Calu3 (cell line): ENCODE measurements around the gene CDKAL1. TPM values are rescaled to one million over a fixed set of nuclear protein-coding genes. Genes with fewer than 3 reads are reported as not detected.

Source experiments
- BruUV-seq: library from RNA; stranded (reverse); fragments of 400-500 nt; replicated peaks from 2 replicates; lab custom pipeline; 2021; lab: Mats Ljungman, UMichigan
- CTCF ChIA-PET: fragments of 300-600 bp; sonication (Branson Sonifier 250); formaldehyde crosslinking; loops from one replicate; lab custom pipeline; 2022; ENCODE audit warnings: antibody characterized with exemption; lab: Charles Lee
- DNase-seq: peaks from one replicate; pipeline ENCODE4 v3.0.0; 2022
- H3K27ac Mint-ChIP-seq: one replicate; pipeline ENCODE4 v1.8.0; 2022; ENCODE audit warnings: mixed read lengths; ENCODE audit not compliant: unreplicated experiment
- H3K27me3 Mint-ChIP-seq: one replicate; pipeline ENCODE4 v1.8.0; 2022; ENCODE audit warnings: mixed read lengths; ENCODE audit not compliant: unreplicated experiment
- H3K36me3 Mint-ChIP-seq: one replicate; pipeline ENCODE4 v1.8.0; 2022; ENCODE audit warnings: mild to moderate bottlenecking, moderate library complexity, mixed read lengths; ENCODE audit not compliant: insufficient read depth, unreplicated experiment
- H3K4me1 Mint-ChIP-seq: one replicate; pipeline ENCODE4 v1.8.0; 2022; ENCODE audit warnings: mild to moderate bottlenecking, low read depth, mixed read lengths; ENCODE audit not compliant: unreplicated experiment
- H3K4me3 Mint-ChIP-seq: one replicate; pipeline ENCODE4 v1.8.0; 2022; ENCODE audit warnings: mild to moderate bottlenecking, low read depth, moderate library complexity, mixed read lengths; ENCODE audit not compliant: unreplicated experiment
- H3K9me3 Mint-ChIP-seq: one replicate; pipeline ENCODE4 v1.8.0; 2022; ENCODE audit warnings: low read depth, mixed read lengths; ENCODE audit not compliant: unreplicated experiment
- CTCF ChIP-seq: fragments of 200-600 bp; IDR thresholded peaks from one replicate; pipeline ENCODE4 v1.8.0; 2022; ENCODE audit warnings: antibody characterized with exemption; ENCODE audit not compliant: unreplicated experiment
- intact Hi-C: fragments of 100-400 bp; cut with micrococcal nuclease; formaldehyde crosslinking; loops from one replicate; pipeline ENCODE4 v1.10.0; 2022; ENCODE audit not compliant: unreplicated experiment
- total RNA-seq: library from RNA; stranded (reverse); gene quantifications from 2 replicates; pipeline ENCODE4 v1.2.3, GENCODE V29; 2022

CDKAL1 gene
- total RNA-seq, 1 experiment from 2014 or later = 39.6 TPM

GRCh38 chr6:21104288-21104687, 570.0 kb downstream of the CDKAL1 start:
- intact Hi-C loops = no loop called here
- TF ChIP-seq CTCF = no peak
- H3K9me3 Mint-ChIP-seq = no peaks in the 10 kb centered on the region
- H3K27me3 Mint-ChIP-seq = no peaks in the 10 kb centered on the region
- H3K4me3 Mint-ChIP-seq = no peak overlapping the region
- no TSS peak for BruUV-seq
- no peak overlapping the region for H3K27ac Mint-ChIP-seq
- peaks cover 59% of the 10 kb centered on the region for H3K4me1 Mint-ChIP-seq
- no peaks in the 10 kb centered on the region for H3K36me3 Mint-ChIP-seq
- no peak for DNase-seq
- CTCF ChIA-PET = interaction anchor here (0.7 to 1.3 kb wide), 2 partner anchors 10 to 14 kb away, joined by 3 to 5 read pairs; no protein-coding TSS in a partner anchor

GRCh38 chr6:21107796-21108195, 573.5 kb downstream of the CDKAL1 start:
- BruUV-seq = no TSS peak
- Mint-ChIP-seq H3K36me3 (no peaks in the 10 kb centered on the region), H3K27ac (no peak overlapping the region), H3K4me1 (peaks cover 56% of the 10 kb centered on the region), H3K27me3 (no peaks in the 10 kb centered on the region), H3K9me3 (no peaks in the 10 kb centered on the region), H3K4me3 (no peak overlapping the region)
- no peak for TF ChIP-seq CTCF
- intact Hi-C loops = loop anchor here (2.0 kb wide), 2 partner anchors 29 to 85 kb away; no protein-coding TSS in a partner anchor
- CTCF ChIA-PET = no interaction called here
- no peak for DNase-seq

GRCh38 chr6:21109391-21110178, 575.3 kb downstream of the CDKAL1 start:
- no peak for TF ChIP-seq CTCF
- Mint-ChIP-seq H3K4me1 (peaks cover 38% of the 10 kb centered on the region), H3K9me3 (no peaks in the 10 kb centered on the region), H3K4me3 (peak overlapping the region; percentile 7), H3K27me3 (no peaks in the 10 kb centered on the region), H3K36me3 (no peaks in the 10 kb centered on the region), H3K27ac (peak overlapping the region; percentile 77)
- CTCF ChIA-PET = interaction anchor here (0.6 to 1.1 kb wide), 4 partner anchors 10 to 480 kb away, joined by 3 to 4 read pairs (median 3); no protein-coding TSS in a partner anchor
- intact Hi-C loops = loop anchor here (2.0 kb wide), 4 partner anchors 31 to 479 kb away; no protein-coding TSS in a partner anchor
- BruUV-seq = no TSS peak
- DNase-seq = no peak

- Mint-ChIP-seq H3K27me3 (no peaks in the 10 kb centered on the region), H3K36me3 (no peaks in the 10 kb centered on the region), H3K9me3 (no peaks in the 10 kb centered on the region), H3K4me3 (no peak overlapping the region), H3K4me1 (peaks cover 38% of the 10 kb centered on the region), H3K27ac (peak overlapping the region; percentile 77)
- CTCF ChIA-PET = interaction anchor here (0.5 kb wide), 1 partner anchor 1860 kb away, joined by 3 read pairs; no protein-coding TSS in a partner anchor
- intact Hi-C loops = loop anchor here (2.0 kb wide), 2 partner anchors 232 to 478 kb away; no protein-coding TSS in a partner anchor
- BruUV-seq = no TSS peak
- TF ChIP-seq CTCF = no peak
- DNase-seq = no peak
Measured at GRCh38 chr6:21110684-21111083, 576.4 kb downstream of the CDKAL1 start.
